Mucosa of rectum (tissue), 2 donors: ENCODE measurements around the gene GDF3.
"Not testable (repeated sequence)": the region's sequence is repeated elsewhere in the genome, so short reads cannot be mapped to it uniquely, and the experiment has no call there.

Experiments
- H3K27ac ChIP-seq, 2 donors: one replicate each; pipeline ENCODE4 v1.7.0; 2013; ENCODE audit warnings: inconsistent platforms in 2 of 2, low read depth in 2 of 2, low read length in 2 of 2
- H3K27me3 ChIP-seq, 2 donors: one replicate each; pipeline ENCODE4 v1.7.0; 2013; ENCODE audit warnings: low read length in 2 of 2; ENCODE audit not compliant: control insufficient read depth in 2 of 2, insufficient read depth in 2 of 2
- H3K36me3 ChIP-seq, 2 donors: one replicate each; pipeline ENCODE4 v1.7.0; 2013; ENCODE audit warnings: low read length in 2 of 2; ENCODE audit not compliant: control insufficient read depth in 2 of 2, insufficient read depth in 2 of 2
- H3K4me1 ChIP-seq, 2 donors: one replicate each; pipeline ENCODE4 v1.7.0; 2013; ENCODE audit warnings: low read length in 2 of 2, mild to moderate bottlenecking in 1 of 2; ENCODE audit not compliant: control insufficient read depth in 2 of 2, insufficient read depth in 2 of 2
- H3K4me3 ChIP-seq, 2 donors: one replicate each; pipeline ENCODE4 v1.7.0; 2013; ENCODE audit warnings: low read length in 2 of 2
- H3K9ac ChIP-seq, 2 donors: one replicate each; pipeline ENCODE4 v1.7.0; 2013; ENCODE audit warnings: low read length in 2 of 2, low read depth in 1 of 2, mild to moderate bottlenecking in 1 of 2
- H3K9me3 ChIP-seq, 2 donors: one replicate each; pipeline ENCODE4 v1.7.0; 2013; ENCODE audit warnings: low read length in 2 of 2; ENCODE audit not compliant: control insufficient read depth in 2 of 2
- donor health status: healthy.
- donor health status: Normal muscosa, but diverticular disease.

GDF3 gene

GRCh38 chr12:7640123-7640995 is 55.2 kb downstream of the GDF3 start:
- not testable (repeated sequence) for H3K27ac ChIP-seq, H3K4me3 ChIP-seq, H3K36me3 ChIP-seq

More at GRCh38 chr12:7640123-7640995, 55.2 kb downstream of the GDF3 start:
- H3K4me1 ChIP-seq, H3K9me3 ChIP-seq, H3K27me3 ChIP-seq, H3K9ac ChIP-seq: not testable (repeated sequence)
